Subcutaneous abdominal adipose tissue (tissue), 5 donors: Measurements from ENCODE around the gene CPNE2.
A peak's percentile ranks its signal among the peaks of the same experiment; 100 is the strongest.

Experiments used
- H3K27ac ChIP-seq: one replicate; pipeline ENCODE4 v1.7.0; 2013; ENCODE audit warnings: low read depth, mild to moderate bottlenecking, inconsistent platforms, low read length, moderate library complexity
- H3K27me3 ChIP-seq, 5 donors: one replicate each; pipeline ENCODE4 v1.7.0; 2013; ENCODE audit warnings: low read length in 5 of 5, inconsistent platforms in 1 of 5; ENCODE audit not compliant: control insufficient read depth in 5 of 5, insufficient read depth in 4 of 5
- H3K36me3 ChIP-seq, 5 donors: one replicate each; pipeline ENCODE4 v1.7.0; 2013; ENCODE audit warnings: low read length in 5 of 5; ENCODE audit not compliant: control insufficient read depth in 5 of 5, insufficient read depth in 5 of 5
- H3K4me1 ChIP-seq, 5 donors: one replicate each; pipeline ENCODE4 v1.7.0; 2013; ENCODE audit warnings: low read length in 5 of 5, mild to moderate bottlenecking in 3 of 5, moderate library complexity in 1 of 5; ENCODE audit not compliant: control insufficient read depth in 5 of 5, insufficient read depth in 5 of 5
- H3K4me3 ChIP-seq, 5 donors: one replicate each; pipeline ENCODE4 v1.7.0; 2013; ENCODE audit warnings: low read length in 5 of 5, low read depth in 1 of 5
- H3K9ac ChIP-seq, 5 donors: one replicate each; pipeline ENCODE4 v1.7.0; 2013; ENCODE audit warnings: low read length in 5 of 5, mild to moderate bottlenecking in 4 of 5, moderate library complexity in 3 of 5
- H3K9me3 ChIP-seq, 5 donors: one replicate each; pipeline ENCODE4 v1.7.0; 2013; ENCODE audit warnings: low read length in 5 of 5; ENCODE audit not compliant: control insufficient read depth in 5 of 5
- donor health status: healthy.
- donor health status: healthy.
- donor health status: healthy.
- donor health status: healthy.
- donor health status: healthy.

The CPNE2 gene

GRCh38 chr16:57082664-57083063 lies 9.7 kb upstream of the CPNE2 start:
- Histone ChIP-seq H3K27me3 (no peaks in the 10 kb centered on the region), H3K4me3 (no peak overlapping the region), H3K4me1 (peaks cover 0 to 7% (median 2%) of the 10 kb centered on the region in 5 donors), H3K27ac (no peak overlapping the region), H3K9me3 (no peaks in the 10 kb centered on the region), H3K36me3 (peaks cover 0 to 52% (median 22%) of the 10 kb centered on the region in 5 donors), H3K9ac (no peak overlapping the region)

DNA sequence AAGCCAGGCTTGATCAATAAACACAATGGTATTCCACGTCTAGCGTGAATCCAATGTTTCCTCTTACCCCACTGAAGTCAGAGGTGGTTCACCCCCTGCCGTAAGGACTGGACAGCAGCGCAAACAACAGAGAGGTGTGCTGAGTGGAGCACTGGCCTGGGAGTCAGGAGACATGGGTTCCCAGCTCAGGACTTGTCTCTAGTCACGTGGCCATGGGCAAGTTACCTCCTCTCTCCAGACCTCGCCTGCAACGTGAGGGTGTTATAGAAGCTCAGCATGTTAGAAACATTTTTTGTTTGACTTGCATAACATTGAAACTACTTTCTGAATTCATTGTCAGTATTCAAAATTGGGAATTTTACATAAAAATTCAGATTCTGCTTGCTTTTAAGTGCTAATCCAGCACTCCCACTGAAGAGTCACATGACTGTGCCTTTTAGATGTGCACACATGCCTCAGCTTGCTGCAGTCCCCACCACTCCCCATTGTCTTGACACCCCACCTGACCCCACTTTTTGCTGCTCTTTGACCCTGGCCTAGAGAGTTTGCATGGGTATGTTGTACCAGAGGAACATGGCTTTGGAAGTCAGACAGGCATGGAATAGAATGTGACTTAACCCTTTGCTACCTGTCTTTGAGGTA lies 8.8 kb upstream of the CPNE2 start:
- peaks cover 0 to 7% (median 2%) of the 10 kb centered on the region in 5 donors for H3K4me1 ChIP-seq
- no peak overlapping the region for H3K9ac ChIP-seq
- peaks cover 0 to 46% (median 22%) of the 10 kb centered on the region in 5 donors for H3K36me3 ChIP-seq
- H3K27ac ChIP-seq, result no peak overlapping the region
- H3K9me3 ChIP-seq, result no peaks in the 10 kb centered on the region
- no peak overlapping the region for H3K4me3 ChIP-seq
- H3K27me3 ChIP-seq, result no peaks in the 10 kb centered on the region

- H3K27ac ChIP-seq, result no peak overlapping the region
Observed at GRCh38 chr16:57084257-57084770, 8.1 kb upstream of the CPNE2 start.

GRCh38 chr16:57084996-57085395 lies 7.4 kb upstream of the CPNE2 start:
- peaks cover 0 to 7% (median 2%) of the 10 kb centered on the region in 5 donors for H3K4me1 ChIP-seq
- no peaks in the 10 kb centered on the region for H3K9me3 ChIP-seq
- no peaks in the 10 kb centered on the region for H3K27me3 ChIP-seq
- H3K36me3 ChIP-seq, result peaks cover 0 to 32% (median 16%) of the 10 kb centered on the region in 5 donors
- H3K9ac ChIP-seq, result no peak overlapping the region
- H3K27ac ChIP-seq, result no peak overlapping the region
- no peak overlapping the region for H3K4me3 ChIP-seq

More at GRCh38 chr16:57084257-57084770, 8.1 kb upstream of the CPNE2 start:
- Histone ChIP-seq H3K9me3 (no peaks in the 10 kb centered on the region), H3K36me3 (peaks cover 0 to 39% (median 22%) of the 10 kb centered on the region in 5 donors), H3K27me3 (no peaks in the 10 kb centered on the region), H3K9ac (no peak overlapping the region), H3K4me3 (no peak overlapping the region), H3K4me1 (peaks cover 0 to 7% (median 2%) of the 10 kb centered on the region in 5 donors)

DNA sequence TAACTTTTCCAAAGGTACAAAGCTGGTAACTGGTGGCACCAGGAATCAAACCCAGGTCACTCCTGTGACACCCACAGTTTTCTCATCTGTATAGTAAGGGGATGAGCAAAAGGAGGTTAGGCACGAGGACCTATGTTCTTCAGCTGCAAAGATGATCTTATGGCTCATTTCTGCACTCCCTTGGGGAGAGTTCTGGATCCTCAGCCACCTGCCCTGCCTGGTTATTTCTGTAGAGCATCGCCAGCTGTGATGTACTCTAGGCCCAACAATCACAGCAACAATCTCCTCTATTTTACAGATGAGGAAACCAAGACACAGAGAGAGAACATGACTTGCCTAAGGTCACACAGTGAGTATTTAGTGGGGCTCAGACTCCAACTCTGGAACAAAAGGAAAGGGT lies 5.4 kb upstream of the CPNE2 start:
- Histone ChIP-seq H3K4me1 (peaks cover 2 to 18% (median 11%) of the 10 kb centered on the region in 5 donors), H3K27ac (no peak overlapping the region), H3K4me3 (no peak overlapping the region), H3K36me3 (peaks cover 0 to 16% (median 11%) of the 10 kb centered on the region in 5 donors), H3K9ac (no peak overlapping the region), H3K27me3 (no peaks in the 10 kb centered on the region), H3K9me3 (no peaks in the 10 kb centered on the region)

DNA sequence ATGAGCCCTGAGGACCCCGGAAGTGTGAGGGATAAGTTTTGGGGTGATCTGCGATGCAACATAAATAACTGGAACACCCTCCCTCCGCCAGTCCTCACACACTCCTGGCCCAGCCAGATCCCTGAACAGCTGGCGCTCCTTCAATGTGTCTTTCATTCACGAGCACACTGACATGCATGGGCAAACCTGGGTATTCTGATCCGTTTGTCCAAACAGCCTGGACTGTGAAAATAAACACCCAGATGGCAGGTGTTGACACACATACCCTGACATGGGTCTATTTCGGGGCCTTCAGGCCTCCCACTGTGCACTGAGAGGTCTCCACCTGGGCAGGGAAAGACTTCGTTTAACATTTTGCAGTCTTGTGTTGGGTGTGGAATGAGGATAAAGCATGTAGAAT lies 3.0 kb upstream of the CPNE2 start:
- H3K9me3 ChIP-seq, result no peaks in the 10 kb centered on the region
- no peak overlapping the region for H3K4me3 ChIP-seq
- H3K9ac ChIP-seq, result no peak overlapping the region
- no peak overlapping the region for H3K27ac ChIP-seq
- no peaks in the 10 kb centered on the region for H3K36me3 ChIP-seq
- H3K27me3 ChIP-seq, result no peaks in the 10 kb centered on the region
- peaks cover 6 to 31% (median 24%) of the 10 kb centered on the region in 5 donors for H3K4me1 ChIP-seq

- peak overlapping the region; percentile 69 for H3K27ac ChIP-seq
- H3K9ac ChIP-seq, result peak overlapping the region in 4 of 5 donors; percentile 71 to 87 (median 78)
- peaks cover 0 to 3% (median 0%) of the 10 kb centered on the region in 5 donors for H3K36me3 ChIP-seq
- H3K4me1 ChIP-seq, result peaks cover 8 to 46% (median 41%) of the 10 kb centered on the region in 5 donors
- H3K9me3 ChIP-seq, result no peaks in the 10 kb centered on the region
- H3K4me3 ChIP-seq, result peak overlapping the region; percentile 68 to 79 (median 75)
- no peaks in the 10 kb centered on the region for H3K27me3 ChIP-seq
Observed at GRCh38 chr16:57091200-57091974, 996 bp upstream of the CPNE2 start.

GRCh38 chr16:57092786-57093411 lies 516 bp downstream of the CPNE2 start:
- Histone ChIP-seq H3K9me3 (no peaks in the 10 kb centered on the region), H3K36me3 (peaks cover 0 to 8% (median 2%) of the 10 kb centered on the region in 5 donors), H3K9ac (peak overlapping the region; percentile 30 to 79 (median 66)), H3K4me1 (peaks cover 8 to 52% (median 41%) of the 10 kb centered on the region in 5 donors), H3K27ac (peak overlapping the region; percentile 70), H3K27me3 (no peaks in the 10 kb centered on the region), H3K4me3 (peak overlapping the region; percentile 68 to 86 (median 73))

- H3K9ac ChIP-seq, result peak overlapping the region; percentile 30 to 79 (median 66)
- H3K36me3 ChIP-seq, result peaks cover 0 to 8% (median 2%) of the 10 kb centered on the region in 5 donors
- no peaks in the 10 kb centered on the region for H3K27me3 ChIP-seq
- peaks cover 8 to 58% (median 48%) of the 10 kb centered on the region in 5 donors for H3K4me1 ChIP-seq
- H3K9me3 ChIP-seq, result no peaks in the 10 kb centered on the region
- H3K27ac ChIP-seq, result peak overlapping the region; percentile 70
- H3K4me3 ChIP-seq, result peak overlapping the region; percentile 68 to 86 (median 73)
Observed at GRCh38 chr16:57093666-57094564, 1.5 kb downstream of the CPNE2 start.
